Right lung (tissue), 10 donors: Measurements from ENCODE around the gene FBXO33. TPM values are rescaled to one million over a fixed set of nuclear protein-coding genes. Genes with fewer than 3 reads are reported as not detected.

Source experiments
- DNase-seq, 2 donors: peaks; one replicate each; pipeline ENCODE4 v3.0.0-alpha.2; 2013
- long read RNA-seq, 8 donors: transcript quantifications; one replicate each; lab custom pipeline, GENCODE V29; 2026
- polyA plus RNA-seq, 5 donors: library from polyadenylated mRNA; unstranded; fragments of 120-200 nt; gene quantifications; one replicate each; pipeline versions ENCODE4 v1.2.1 to v1.2.3, GENCODE V29; 2013; ENCODE audit warnings: inconsistent platforms in 1 of 5, low replicate concordance in 1 of 5; ENCODE audit not compliant: insufficient read length in 5 of 5, insufficient read depth in 1 of 5

FBXO33 gene, protein sequence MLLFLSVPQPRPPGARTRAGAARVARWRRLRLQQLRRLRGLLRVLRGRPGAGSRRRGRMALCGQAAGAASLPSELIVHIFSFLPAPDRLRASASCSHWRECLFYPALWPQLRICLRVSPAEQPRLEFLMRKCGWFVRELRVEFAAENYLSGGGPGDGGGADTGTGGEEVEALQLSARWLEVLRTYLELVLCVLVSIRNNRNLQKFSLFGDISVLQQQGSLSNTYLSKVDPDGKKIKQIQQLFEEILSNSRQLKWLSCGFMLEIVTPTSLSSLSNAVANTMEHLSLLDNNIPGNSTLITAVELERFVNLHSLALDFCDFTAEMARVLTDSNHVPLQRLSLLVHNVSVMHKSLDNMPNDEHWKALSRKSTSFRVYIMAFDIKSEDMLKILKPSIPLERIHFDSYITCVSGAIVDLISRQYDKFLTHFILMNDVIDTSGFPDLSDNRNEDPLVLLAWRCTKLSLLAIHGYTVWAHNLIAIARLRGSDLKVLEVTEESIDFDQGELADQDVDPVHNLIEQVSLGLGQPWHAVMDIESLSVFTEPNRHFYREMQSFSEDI
- 10 to 100 TPM in 1 of 5 donors, 1 to 10 TPM in 4; 7.0 to 10.6 (median 9.1) TPM for polyA plus RNA-seq
- long read RNA-seq, donor 1, partial matches to known transcripts = 0 of 1 reads
- long read RNA-seq, donor 1, other reads (novel, unspliced or antisense) = 0 of 1 reads
- long read RNA-seq, donor 2, partial matches to known transcripts = 0 of 2 reads
- long read RNA-seq, donor 2, other reads (novel, unspliced or antisense) = 0 of 2 reads
- long read RNA-seq, donor 3, partial matches to known transcripts = 0 of 1 reads
- long read RNA-seq, donor 3, other reads (novel, unspliced or antisense) = 0 of 1 reads
- long read RNA-seq, donor 4, partial matches to known transcripts = 0 of 3 reads
- long read RNA-seq, donor 4, other reads (novel, unspliced or antisense) = 0 of 3 reads
- long read RNA-seq, donor 5, partial matches to known transcripts = 0 of 6 reads
- long read RNA-seq, donor 5, other reads (novel, unspliced or antisense) = 0 of 6 reads
- long read RNA-seq, donor 6, partial matches to known transcripts = 0 of 1 reads
- long read RNA-seq, donor 6, other reads (novel, unspliced or antisense) = 0 of 1 reads
- long read RNA-seq, donor 7, partial matches to known transcripts = 0 of 1 reads
- long read RNA-seq, donor 7, other reads (novel, unspliced or antisense) = 0 of 1 reads
- long read RNA-seq, donor 8 = 0 reads

DNA sequence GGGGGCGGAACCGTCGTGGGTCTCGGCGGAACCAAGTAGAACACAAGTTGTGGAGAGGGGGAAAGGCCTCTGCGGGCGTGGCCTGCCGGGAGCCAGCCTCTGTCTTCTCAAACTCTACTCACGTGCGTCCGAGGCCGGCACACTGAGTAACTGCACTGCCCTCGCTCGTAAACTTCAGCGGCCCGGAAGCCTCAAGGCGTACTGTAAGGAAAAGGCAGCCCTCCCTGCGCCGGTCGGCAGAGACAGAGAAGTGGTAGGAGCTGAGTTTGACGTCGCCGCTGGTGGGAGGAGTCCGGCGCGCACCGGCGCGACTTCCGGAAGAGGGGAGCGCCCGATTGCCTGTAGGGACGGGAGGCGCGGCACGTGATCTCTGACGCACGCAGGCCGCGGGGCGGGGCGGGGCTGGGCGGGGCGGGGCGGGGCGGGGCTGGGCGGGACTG is at the start of gene FBXO33:
Gene FBXO33, minus strand, starts transcription at position 255 of the 440 bp plus-strand sequence. CDS start 271 bp downstream, outside the sequence.
- peak; percentile 98 to 99 for DNase-seq

DNA sequence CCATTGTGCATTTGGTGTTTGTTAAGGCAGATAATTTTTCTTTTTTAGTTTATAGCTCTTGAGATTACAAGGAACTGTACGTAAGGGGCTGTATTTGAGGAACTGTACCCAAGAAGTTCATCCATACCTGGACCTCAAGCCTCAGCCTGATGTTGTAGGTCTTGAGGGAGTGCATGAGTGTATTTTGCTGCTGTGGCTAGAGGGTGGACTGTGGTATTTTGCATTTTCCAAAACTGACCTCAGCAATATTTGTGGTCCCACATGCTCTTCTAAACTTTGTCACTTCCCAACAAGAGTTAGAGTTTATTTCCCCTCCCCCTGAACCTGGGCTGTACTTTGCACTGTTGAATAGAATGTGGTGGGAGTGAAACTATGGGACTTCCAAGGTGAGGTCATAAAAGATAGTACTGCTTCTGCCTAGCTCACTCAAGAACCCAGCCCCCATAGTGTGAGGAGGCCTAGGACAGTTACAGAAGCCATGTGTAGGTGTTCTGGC is 42.2 kb upstream of the FBXO33 start:
- DNase-seq = no peak

DNA sequence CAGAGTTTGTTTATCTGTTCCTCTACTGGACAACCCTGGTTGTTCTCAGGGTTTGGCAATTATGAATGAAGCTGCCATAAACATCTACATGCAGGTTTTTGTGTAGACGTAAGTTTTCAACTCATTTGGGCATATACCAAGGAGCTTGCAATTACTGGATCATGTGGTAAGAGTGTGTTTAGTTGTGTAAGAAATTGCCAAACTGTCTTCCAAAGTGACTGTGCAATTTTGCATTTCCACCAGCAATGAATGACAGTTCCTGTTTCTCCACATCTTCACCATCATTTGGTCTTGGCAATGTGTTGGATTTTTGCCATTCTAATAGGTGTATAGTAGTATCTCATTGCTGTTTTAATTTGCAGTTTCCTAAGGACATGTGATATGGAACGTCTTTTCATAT is 39.8 kb upstream of the FBXO33 start:
- DNase-seq = no peak

DNA sequence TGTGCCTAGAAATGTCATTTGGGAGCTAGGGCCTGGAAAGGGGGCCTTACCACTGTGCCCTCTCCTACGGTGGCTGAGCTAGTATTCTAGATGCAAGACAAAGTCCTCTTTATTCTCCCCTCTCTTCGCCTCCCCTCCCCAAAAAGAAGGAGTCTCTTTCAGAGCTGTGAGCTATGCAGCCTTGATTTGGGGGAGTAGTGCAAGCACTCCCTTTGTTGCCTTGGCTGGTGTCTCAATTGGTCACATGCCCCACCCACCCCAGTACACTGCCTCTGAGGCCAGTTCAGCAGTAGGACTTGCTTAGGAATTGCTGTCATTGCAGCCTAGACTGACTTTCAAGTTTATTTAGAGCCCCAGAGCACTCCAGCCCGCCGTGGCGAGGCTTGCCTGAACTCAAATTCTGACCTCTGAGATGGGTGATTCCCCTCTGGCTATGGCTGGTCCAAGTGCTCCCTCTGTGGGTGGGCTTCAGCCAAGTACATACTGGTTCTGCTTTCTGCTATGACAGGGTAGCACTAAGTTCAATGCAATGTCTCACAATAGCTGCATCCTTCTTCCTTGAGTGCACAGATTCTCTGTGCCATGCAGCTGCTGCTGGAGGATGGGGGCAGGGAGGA is 37.0 kb upstream of the FBXO33 start:
- DNase-seq = no peak

DNA sequence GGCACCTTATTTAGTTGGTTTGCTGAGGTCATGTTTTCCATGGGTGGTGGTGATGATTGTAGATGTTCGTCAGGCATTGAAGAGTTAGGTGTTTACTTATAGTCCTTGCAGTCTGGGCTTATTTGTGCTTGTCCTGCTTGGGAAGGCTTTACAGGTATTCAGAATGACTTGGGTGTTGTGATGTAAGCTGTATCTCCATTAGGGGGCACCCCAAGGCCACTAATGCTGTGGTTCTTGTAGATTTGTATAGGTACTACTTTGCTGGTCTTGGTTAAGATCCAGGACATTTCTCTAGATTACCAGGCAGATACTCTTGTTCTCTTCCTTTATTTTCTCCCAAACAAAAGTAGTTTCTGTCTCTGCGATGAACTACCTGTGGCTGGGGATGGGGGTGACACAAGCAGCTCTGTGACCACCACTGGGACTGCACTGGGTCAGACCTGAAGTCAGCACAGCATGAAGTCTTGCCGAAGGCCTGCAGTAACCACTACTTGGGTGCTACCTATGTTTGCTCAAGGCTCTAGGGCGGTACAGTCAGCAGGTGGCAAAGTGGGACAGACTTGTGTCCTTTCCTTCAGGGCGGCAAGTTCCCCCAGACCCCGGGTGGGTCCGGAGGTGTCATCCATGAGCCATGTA is 35.8 kb upstream of the FBXO33 start:
- no peak for DNase-seq

DNA sequence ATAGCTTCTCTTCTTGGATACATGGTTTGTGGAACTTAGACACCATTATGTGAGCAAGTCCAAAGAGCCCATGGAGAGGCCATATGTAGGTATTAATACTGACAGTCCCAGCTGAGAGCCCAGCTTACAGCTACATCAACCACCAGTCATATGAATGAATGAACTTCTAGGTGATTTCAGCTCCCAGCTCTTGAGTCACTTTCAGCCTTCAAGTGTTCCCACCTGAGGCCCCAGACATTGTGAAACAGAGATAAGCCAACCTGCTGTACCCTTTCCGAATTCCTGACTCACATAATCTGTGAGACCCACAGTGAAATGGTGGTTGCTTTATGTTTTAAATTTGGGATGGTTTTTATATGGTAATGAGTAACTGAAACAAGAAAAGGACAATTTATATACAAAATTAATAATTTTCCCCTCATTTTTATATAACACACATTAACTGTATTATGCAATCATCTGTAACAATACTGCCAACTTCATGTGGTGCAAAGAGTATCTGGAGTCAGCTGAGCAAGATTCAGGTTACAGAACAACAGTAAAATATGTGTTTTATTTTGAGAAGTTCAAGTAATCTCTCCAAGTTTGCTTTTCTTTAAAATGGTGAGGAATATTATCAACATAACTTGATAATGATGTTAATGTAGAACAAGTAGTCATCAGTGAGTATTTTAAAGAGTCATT is 27.7 kb upstream of the FBXO33 start:
- DNase-seq = no peak

DNA sequence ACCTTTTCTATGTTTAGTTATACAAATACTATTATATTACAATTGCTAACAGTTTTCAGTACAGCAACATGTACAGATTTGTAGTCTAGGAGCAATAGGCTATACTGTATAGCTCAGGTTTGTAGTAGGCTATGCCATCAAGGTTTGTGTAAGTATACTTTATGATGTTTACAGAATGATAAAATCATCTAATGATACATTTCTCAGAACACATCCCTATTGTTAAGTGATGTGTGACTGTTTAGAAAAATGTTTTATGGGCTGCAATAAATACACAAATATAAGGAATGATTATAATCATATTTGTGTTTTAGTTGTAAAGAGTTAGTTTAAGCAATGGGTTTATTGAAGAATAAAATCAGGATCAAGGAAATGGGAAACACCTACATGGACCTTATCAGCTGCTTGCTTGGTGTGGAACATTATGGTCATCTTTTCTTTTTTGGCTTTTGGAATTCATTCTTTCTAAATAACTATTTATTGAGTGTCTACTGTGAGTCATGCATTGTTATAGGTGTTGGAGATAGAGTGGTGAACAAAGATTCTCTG is 24.5 kb upstream of the FBXO33 start:
- no peak for DNase-seq

DNA sequence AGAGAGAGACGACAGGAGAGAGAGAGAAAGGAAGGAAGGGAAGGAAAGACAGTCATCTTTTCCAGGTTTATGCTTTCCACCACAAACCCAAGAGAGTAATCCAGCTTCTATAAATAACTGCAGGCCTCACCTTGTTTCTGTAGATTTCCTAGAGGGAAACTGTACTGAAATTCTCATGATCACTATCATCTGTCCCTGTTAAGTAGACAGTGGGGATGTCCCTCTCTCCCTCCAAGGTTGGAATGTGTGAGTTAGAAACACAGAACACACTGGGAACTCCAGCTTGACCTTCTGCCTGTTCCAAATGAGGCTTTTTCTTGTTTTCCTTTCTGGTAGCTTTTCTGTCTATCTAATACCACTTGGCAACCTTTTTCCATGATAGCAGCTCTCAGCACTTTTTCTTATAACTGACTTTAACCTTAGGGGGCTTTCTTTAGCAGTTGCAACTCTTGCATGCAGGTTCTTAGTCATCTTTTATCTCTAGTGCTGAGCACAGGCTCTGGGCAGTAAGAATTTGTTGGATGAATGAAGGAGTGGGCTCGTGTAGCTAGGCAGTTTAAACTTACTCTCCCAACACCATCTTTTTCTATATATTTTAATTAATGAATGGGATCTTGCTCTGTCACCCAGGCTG is 22.8 kb upstream of the FBXO33 start:
- no peak for DNase-seq

DNA sequence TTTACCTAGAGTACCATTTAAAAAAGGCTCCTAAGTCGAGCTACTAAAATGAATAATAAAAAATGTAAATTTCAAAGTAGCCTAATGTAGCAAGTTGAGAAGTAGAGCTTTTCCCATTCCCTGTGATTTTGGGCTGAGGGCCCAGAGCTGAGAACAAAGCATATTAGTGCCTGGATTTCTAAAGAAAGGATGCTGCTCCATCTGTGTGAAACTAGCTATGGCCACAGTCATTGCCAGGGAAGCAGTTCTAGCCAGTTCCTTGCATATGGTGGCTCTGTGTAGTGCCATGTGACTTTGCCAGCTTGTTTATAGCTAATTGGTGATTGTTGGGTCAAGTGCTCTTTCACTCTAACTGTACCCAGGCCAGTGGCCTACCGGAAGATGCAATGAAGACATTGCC is 20.4 kb upstream of the FBXO33 start:
- DNase-seq = no peak

DNA sequence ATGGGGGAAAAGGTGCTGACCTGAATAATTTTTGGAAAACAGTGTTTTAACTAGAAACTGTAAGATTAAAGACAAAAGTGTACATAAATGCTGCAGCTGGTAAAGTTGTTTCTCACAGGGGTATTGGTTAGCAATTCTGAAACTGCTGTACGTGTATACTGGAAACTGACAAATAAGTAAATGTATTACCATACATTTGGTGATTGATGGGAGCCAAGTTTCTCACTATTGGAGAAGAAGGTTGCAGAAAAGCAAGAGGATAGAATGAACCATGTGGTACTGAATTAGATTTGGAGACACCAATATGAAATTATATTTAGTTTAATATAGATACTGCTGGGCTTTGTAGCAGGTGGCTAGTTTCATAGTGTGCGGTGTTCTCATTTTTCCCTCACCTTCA is 19.6 kb upstream of the FBXO33 start:
- no peak for DNase-seq

DNA sequence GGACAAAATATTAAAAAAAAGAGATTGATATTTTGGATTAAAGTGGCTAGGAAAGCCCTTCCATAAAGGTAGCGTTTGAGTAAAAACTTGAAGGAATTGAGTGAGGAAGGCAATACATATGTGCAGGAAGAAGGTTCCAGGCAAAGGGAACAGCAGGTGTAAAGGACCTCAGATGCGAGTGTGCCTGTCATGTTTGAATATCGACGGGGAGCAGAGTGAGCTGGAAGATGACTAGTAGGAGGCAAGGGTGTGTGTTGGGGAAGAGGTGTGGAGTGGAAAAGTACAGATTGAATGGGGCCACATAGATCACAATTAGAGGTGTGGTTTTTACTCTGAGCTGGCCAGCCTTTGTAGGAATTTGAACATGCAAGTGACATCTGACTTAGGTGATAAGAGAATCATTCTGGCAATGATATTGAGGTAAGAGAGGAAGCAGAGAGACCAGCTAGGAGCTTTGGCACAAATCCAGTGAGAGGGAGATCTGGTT is 15.0 kb upstream of the FBXO33 start:
- DNase-seq = no peak

DNA sequence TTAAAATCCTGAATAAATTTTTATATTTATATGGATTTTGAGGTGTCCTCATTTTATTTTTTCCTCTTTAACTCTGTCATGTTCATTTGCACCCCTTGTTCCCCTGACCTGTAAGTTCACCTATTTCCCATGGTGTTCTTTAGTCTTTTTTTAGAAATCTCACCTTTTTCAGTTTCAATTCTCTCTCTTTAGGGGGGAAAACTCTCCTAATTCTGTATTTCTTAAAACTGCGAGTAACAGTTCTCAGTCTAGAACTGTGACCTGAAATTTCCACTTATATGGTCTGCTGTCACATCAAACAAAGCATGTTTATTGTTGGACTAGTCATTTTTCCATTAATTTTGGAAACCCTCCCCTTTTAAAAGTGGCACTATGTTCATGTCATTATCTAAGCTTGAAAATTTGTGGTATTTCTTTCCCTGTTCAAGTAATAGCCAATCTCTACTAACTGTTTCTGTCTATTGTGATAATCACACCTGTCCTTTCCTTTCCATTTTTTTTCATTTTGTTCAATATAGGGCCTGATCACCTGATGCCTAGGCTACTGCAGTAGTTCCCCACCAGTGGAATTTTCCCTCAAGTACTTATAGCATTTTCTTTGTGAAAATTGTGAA is 14.0 kb upstream of the FBXO33 start:
- no peak for DNase-seq

DNA sequence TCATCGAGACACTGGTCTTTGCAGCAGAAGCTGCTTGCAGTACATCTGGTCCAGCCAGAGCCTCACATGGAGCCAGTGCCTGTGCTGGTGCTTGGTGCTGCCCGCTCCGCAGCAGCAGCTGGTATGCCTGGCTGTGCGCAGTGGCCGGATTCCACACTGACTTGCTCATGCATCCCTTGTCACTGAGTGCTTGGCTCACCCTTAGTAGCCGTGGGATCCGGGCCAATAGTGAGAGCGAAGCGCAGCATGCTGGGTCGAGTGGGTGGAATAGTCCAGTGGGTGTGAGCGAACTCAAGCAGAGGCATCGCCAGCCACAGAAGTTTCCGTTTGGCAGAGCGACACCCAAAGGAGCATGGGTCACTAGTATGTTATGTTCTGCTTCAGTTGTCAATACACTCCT is 10.1 kb upstream of the FBXO33 start:
- no peak for DNase-seq

DNA sequence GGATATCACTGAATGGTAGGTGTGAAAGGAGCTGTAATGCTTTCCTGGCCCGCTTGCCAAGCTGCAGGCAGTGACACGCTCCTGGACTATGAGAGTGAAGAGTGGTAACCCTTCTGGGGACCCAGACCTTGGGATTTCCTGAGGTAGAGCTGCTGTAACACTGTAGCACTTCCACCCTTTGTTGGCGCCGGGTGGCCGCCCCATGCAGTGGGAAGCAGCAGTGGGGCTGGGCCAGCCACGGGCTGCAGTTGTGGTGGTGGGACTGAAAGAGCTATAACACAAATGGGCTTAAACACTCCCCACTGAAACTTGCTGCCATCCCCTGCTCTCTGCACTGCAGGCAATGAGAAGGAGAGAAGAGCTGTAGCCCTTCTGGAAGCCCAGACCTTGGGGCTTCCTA is 9.6 kb upstream of the FBXO33 start:
- no peak for DNase-seq

DNA sequence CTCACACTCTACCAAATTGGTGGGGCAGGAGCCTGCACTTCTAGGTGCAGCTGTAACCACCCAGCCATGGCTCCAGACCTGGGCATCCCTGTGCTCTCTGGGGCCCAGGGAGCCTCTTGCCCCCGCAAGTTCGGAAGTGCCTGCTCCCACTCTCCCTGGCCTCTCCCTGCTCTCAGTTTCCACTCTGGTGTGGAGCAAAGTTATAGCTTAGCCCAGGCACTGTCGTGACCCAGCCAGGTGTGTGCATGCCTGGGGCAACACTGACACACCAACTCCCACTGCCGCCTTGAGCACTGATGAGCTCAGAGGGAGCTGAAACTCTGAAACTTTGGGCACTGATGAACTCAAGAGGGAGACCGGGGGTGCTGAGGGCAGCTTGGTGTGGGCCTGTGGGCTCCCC is 8.7 kb upstream of the FBXO33 start:
- DNase-seq = no peak

DNA sequence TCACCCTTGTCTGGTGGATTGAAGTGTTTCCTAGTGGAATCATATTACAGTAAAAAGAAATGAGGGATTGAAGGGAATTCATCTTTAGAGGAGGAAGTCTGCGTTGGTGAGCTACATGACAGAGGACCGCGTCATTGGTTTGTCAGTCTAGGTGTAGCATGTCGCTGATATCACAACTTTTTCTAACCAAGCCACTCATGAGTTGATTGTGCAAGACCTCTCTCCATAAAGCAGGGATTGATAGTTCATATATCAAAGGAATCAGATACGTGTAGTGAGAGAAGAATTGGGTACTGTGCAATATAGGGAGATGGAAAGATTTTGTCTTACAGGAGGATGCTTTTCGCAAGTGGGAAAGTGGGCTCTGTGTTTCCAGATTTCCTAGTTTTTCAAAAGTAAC is 3.0 kb upstream of the FBXO33 start:
- no peak for DNase-seq

DNA sequence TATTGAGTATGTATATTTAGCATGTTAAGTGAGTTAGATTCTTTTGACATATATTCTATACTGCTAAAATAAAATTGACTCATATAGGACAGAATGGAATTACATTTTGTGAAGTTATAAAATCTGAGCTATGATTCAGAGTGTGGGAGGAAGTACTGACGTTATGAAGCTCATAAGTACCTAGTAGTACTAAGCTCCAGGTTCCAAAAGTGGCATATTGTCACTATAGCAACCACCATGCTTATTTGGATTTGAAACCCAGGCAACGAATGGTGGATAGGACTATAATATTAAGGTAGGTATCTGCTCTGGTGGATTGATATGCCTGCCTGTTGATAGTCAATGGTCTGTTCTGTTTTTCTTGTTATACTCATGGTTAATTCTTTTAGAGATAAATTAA is 2.2 kb upstream of the FBXO33 start:
- no peak for DNase-seq

DNA sequence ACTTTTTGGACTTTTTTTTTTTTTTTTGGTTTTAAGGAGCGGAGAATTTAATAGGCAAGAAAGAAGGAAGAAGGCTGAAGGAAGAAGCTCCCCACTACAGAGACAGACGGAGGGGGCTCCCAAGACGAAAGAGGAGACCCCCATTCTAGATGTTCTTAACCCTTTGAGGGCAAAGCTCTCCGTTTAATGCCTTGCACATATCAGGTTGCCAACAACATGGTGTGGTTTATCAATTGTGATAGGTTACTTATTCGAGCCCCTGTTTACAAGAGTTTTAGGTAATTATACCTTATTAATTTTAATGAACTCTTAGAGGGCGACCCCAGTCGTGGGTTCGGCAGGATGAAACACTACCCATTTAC is 1.2 kb upstream of the FBXO33 start:
- no peak for DNase-seq
